Measurements from ENCODE around the gene FAM234B.

Gene FAM234B

GRCh38 chr12:13097491-13098011, 53.4 kb downstream of the FAM234B start:
- H3K4me2 ChIP-seq (ENCODE audit: insufficient read depth, low read length): no peak overlapping the region
- no peak overlapping the region for H3K9ac ChIP-seq (ENCODE audit: low read depth, low read length)
- H4K20me1 ChIP-seq (ENCODE audit: insufficient read depth, low read length): no peaks in the 10 kb centered on the region
- H3K4me3 ChIP-seq (ENCODE audit: low read depth in 1 of 2, low read length in 2 of 2): no peak overlapping the region
- no peak for TF ChIP-seq CTCF (IDR thresholded peaks at IDR 0.05; ENCODE audit: borderline replicate concordance, extremely low read depth, low read length, poor library complexity, severe bottlenecking)
- no peak for TF ChIP-seq EZH2 (IDR thresholded peaks at IDR 0.05; ENCODE audit: borderline replicate concordance, low read depth, low read length, severe bottlenecking)
- no peaks in the 10 kb centered on the region for H3K9me3 ChIP-seq (ENCODE audit: insufficient read depth, low read length, severe bottlenecking)
- H3K4me1 ChIP-seq (ENCODE audit: insufficient read depth, low read length): peaks cover 15% of the 10 kb centered on the region
- H2AFZ ChIP-seq (ENCODE audit: low read depth, low read length): no peak overlapping the region
- H3K36me3 ChIP-seq (ENCODE audit: insufficient read depth, low read length): no peaks in the 10 kb centered on the region
- peaks cover 17% of the 10 kb centered on the region for H3K27me3 ChIP-seq (ENCODE audit: insufficient read depth, low read length, poor library complexity)
- no peak overlapping the region for H3K27ac ChIP-seq (ENCODE audit: low read length)
- DNase-seq (no peak), ATAC-seq (ENCODE audit: insufficient read depth, low read depth) (no peak)
- H3K79me2 ChIP-seq (ENCODE audit: insufficient read depth, low read length): no peaks in the 10 kb centered on the region

GRCh38 chr12:13099066-13099843, 55.1 kb downstream of the FAM234B start:
- Histone ChIP-seq H3K27ac (ENCODE audit: low read length) (no peak overlapping the region), H2AFZ (ENCODE audit: low read depth, low read length) (no peak overlapping the region), H4K20me1 (ENCODE audit: insufficient read depth, low read length) (no peaks in the 10 kb centered on the region), H3K4me2 (ENCODE audit: insufficient read depth, low read length) (no peak overlapping the region), H3K4me1 (ENCODE audit: insufficient read depth, low read length) (peaks cover 15% of the 10 kb centered on the region), H3K79me2 (ENCODE audit: insufficient read depth, low read length) (no peaks in the 10 kb centered on the region), H3K27me3 (ENCODE audit: insufficient read depth, low read length, poor library complexity) (peaks cover 12% of the 10 kb centered on the region), H3K36me3 (ENCODE audit: insufficient read depth, low read length) (no peaks in the 10 kb centered on the region), H3K9ac (ENCODE audit: low read depth, low read length) (no peak overlapping the region), H3K4me3 (ENCODE audit: low read depth in 1 of 2, low read length in 2 of 2) (no peak overlapping the region), H3K9me3 (ENCODE audit: insufficient read depth, low read length, severe bottlenecking) (no peaks in the 10 kb centered on the region)
- TF ChIP-seq EZH2 (IDR thresholded peaks at IDR 0.05; ENCODE audit: borderline replicate concordance, low read depth, low read length, severe bottlenecking) (no peak), CTCF (IDR thresholded peaks at IDR 0.05; ENCODE audit: borderline replicate concordance, extremely low read depth, low read length, poor library complexity, severe bottlenecking) (no peak)
- no peak for DNase-seq
- no peak for ATAC-seq (ENCODE audit: insufficient read depth, low read depth)

GRCh38 chr12:13099844-13100604, 55.8 kb downstream of the FAM234B start:
- H3K4me3 ChIP-seq (ENCODE audit: low read depth in 1 of 2, low read length in 2 of 2): no peak overlapping the region
- no peaks in the 10 kb centered on the region for H3K79me2 ChIP-seq (ENCODE audit: insufficient read depth, low read length)
- H3K27ac ChIP-seq (ENCODE audit: low read length): no peak overlapping the region

More at GRCh38 chr12:13099844-13100604, 55.8 kb downstream of the FAM234B start:
- no peaks in the 10 kb centered on the region for H3K36me3 ChIP-seq (ENCODE audit: insufficient read depth, low read length)
- peak overlapping the region; percentile 45; the same call in 1 of the 2 replicates for H2AFZ ChIP-seq (ENCODE audit: low read depth, low read length)
- peaks cover 9% of the 10 kb centered on the region for H3K27me3 ChIP-seq (ENCODE audit: insufficient read depth, low read length, poor library complexity)
- H3K9me3 ChIP-seq (ENCODE audit: insufficient read depth, low read length, severe bottlenecking): no peaks in the 10 kb centered on the region
- ATAC-seq (ENCODE audit: insufficient read depth, low read depth) (no peak), DNase-seq (no peak)
- TF ChIP-seq CTCF (IDR thresholded peaks at IDR 0.05; ENCODE audit: borderline replicate concordance, extremely low read depth, low read length, poor library complexity, severe bottlenecking) (no peak), EZH2 (IDR thresholded peaks at IDR 0.05; ENCODE audit: borderline replicate concordance, low read depth, low read length, severe bottlenecking) (no peak)
- no peaks in the 10 kb centered on the region for H4K20me1 ChIP-seq (ENCODE audit: insufficient read depth, low read length)
- H3K9ac ChIP-seq (ENCODE audit: low read depth, low read length): no peak overlapping the region
- peak overlapping the region; percentile 94; the same call in 1 of the 2 replicates for H3K4me2 ChIP-seq (ENCODE audit: insufficient read depth, low read length)
- H3K4me1 ChIP-seq (ENCODE audit: insufficient read depth, low read length): peaks cover 15% of the 10 kb centered on the region
